CD4-positive, alpha-beta T cell treated with Interleukin-4 for 4 hours (primary cell): ENCODE data around the gene MPC2.

ENCODE experiments used
- DNase-seq: peaks from one replicate; pipeline ENCODE4 v3.0.0-alpha.2; 2020

Gene MPC2

GRCh38 chr1:167936930-167937708, at the start of gene MPC2:
Gene MPC2, minus strand, starts transcription at chr1:167937072. Its CDS starts 1,231 bp downstream, at chr1:167935841.
- DNase-seq: peak; percentile 54

GRCh38 chr1:167984886-167985489, 48.1 kb upstream of the MPC2 start:
- peak; percentile 4 for DNase-seq

DNA sequence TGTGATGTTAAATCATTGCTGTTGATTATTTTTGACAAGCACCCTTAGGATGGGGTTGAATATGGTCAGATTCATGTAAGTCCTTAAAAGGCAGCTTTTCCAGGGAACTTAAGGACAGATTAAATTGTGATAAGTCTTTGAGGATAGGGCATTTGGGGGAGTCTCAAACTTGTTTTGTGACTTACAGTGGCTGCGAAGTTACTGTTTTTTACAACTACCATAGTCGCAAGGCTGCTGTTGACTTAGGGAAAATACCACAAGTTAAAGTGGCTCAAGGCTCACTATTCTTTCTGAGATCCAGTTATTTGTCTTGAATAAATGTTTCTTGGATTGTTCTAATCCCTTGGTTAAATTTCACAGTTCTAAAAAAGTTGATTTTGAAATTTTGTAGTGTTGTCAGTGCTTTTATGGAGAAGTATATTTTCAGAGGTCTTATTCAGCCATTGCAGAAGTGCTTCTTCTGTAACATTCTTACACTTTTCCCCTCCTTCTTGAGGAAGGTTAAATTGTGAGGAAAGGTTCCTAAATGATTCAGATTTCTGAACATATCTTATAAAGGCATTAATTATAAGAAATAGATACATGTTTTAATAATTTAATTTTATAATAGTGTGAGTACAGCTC, 47.0 kb upstream of the MPC2 start:
- DNase-seq: no peak

GRCh38 chr1:167981933-167982332, 45.1 kb upstream of the MPC2 start:
- DNase-seq: no peak

DNA sequence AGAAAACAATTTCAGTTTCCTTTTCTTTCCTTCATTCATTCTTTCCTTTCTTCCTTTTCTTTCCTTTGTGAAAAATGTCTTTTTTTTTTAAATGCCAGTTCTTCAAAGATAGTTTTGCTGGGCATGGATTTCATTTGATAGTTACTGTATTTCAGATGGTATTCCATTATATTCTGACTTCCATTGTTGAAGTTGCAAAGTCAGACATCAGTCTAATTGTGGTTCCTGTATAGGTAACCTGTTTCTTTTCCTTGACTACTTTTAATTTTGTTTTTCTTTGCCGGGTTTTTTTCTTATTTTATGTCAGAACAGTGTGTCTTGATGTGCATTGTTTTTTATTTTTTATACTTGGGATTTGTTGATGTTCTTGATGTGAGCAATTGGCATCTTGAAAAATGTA, 40.4 kb upstream of the MPC2 start:
- DNase-seq: no peak

- DNase-seq: no peak
Observed at GRCh38 chr1:167974698-167975097, 37.8 kb upstream of the MPC2 start.

DNA sequence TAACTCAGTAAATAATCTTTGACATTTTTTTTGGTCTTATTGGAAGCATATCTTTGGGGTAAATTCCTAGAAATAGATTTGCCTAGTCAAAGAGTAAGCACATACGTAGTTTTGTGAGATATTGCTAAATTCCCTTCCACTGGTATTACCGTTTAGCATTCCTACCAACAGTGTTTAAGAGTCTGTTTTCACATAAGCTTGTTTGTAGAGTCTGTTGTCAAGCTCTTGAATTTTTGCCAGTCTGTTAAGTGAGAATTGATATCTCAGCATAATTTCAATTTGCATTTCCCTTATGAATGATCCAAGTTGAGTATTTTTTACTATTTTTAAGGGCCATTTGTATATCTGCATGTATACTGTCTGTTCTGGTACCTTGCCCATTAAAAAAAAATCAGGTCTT, 37.0 kb upstream of the MPC2 start:
- DNase-seq: no peak

DNA sequence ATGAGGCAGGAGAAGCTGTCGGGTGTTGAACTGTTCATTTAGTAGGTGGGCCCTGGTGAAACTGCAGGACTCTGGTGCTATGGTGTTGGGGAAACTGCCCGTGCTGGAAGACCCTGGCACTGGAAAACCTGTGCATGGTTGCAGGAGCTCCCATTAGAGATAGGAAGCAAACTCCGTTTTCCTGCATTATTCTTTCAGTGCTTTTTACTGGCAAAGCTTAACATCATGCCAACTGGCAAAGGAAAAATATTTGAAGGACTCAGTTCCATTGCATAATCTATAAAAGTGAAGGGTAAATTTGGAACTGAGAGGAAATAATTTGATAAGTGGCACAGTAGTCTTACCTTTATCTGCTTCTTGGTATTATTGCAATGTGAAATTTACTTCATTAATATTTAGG, 31.7 kb upstream of the MPC2 start:
- DNase-seq: no peak

DNA sequence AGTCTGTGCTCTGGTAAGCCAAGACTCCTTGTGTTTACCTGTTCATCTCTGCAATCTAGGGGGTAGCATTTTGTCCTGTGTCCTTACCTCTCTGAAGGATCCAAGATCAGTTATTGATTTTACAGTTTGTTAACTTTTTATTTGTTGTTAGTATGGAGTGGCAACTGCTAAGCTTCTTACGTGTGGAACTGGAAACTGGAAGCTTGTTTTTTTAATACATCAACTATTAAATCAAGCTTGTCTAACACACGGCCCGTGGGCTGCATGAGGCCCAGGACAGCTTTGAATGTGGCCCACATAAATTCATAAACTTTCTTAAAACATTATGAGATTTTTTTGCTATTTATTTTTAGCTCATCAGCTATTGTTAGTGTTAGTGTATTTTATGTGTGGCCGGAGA, 29.2 kb upstream of the MPC2 start:
- DNase-seq: no peak

GRCh38 chr1:167964646-167965045, 27.8 kb upstream of the MPC2 start:
- no peak for DNase-seq

DNA sequence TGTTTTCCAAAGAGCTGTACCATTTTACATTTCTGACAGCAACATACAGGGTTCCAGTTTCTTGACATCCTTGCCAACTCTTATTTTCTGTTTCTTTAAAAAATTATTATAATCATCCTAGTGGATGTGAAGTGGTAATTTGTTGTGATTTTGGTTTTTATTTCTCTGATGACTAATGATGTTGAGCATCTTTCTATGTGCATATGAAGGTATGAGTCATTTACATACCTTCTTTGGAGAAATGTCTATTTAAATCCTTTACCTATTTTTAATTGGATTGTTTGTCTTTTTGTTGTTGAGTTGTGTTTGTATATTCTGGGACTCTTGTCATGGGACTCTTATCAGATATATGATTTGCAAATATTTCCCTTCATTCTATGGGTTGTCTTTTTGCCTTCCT, 20.8 kb upstream of the MPC2 start:
- no peak for DNase-seq

GRCh38 chr1:167955915-167956314, 19.0 kb upstream of the MPC2 start:
- DNase-seq: no peak

GRCh38 chr1:167950569-167950968, 13.7 kb upstream of the MPC2 start:
- no peak for DNase-seq

DNA sequence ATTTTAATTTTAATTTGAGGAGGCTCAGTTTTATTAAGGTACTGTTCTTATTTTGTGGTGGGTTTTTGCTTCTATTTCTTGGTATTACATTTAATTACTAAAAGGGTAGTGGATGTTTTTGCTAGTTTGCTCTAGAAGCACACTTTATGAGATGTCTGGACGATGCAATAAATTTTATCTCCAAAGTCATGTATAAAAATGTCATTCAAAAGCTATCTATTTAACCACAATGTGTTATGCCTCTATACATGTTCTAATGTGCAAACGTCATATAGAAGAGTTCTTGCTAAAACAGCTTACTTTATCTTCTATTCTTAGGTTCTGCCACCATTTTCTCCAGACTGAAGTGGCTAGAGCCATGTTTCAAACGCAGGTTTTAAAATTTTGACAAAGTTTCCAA, 12.9 kb upstream of the MPC2 start:
- no peak for DNase-seq

DNA sequence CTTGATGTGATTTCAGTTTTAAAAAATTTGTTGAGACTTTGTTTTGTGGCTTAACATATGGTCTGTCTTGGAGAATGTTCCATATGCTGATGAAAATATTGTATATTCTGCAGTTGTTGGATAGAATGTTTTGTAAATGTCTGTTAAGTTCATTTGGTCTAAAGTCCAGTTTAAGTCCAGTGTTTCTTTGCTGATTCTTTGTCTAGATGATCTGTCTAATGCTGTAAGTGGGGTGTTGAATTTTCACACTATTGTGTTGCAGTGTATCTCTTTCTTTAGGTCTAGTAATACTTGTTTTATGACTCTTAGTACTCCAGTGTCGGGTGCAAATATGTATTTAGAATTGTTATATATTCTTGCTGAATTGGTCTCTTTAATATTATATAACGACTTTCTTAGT, 10.9 kb upstream of the MPC2 start:
- no peak for DNase-seq

GRCh38 chr1:167943541-167943940, 6.7 kb upstream of the MPC2 start:
- DNase-seq: no peak

DNA sequence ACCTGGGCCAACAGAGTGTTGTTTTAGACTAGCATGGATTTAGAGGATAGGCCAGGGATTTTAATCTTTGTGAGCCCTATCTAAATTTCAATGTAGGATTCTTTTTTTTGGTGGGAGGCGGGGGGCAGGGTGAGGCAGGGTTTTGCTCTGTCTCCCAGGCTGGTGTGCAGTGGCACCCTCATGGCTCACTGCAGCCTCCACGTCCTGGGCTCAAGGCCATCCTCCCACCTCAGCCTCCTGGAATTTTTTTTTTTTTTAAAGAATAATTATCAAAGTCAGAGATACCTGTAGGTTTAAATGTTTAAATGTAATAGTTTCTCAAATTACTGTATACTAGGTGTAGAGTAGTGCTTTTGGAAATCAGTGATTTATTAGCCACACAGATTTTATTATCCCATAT, 3.4 kb upstream of the MPC2 start:
- no peak for DNase-seq

DNA sequence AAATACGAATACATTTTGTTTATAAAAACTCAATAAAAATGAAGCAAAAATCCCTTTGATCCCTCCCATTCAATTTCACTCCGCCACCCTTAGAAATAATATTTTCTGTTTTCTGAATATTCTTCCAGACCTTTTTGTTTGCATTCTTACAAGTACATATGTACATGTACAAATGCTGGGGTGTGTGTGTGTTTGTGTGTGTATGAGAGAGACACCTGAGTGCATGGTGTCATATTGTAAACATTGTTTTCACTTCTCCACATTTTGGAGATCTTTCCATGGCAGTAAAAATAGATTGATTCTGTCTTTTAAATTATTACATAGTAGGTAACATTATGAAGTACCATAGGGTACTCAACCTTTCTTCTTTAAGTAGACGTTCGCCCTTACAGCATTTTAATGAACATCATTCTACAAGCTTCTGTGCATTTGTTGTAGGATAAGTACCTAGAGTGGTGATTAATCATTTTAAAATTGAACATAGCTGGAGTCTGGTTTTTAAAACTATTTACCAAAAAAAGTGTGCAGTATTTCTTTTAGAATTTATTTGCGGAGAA, 1.3 kb upstream of the MPC2 start:
- DNase-seq: no peak

GRCh38 chr1:167937709-167938010, 788 bp upstream of the MPC2 start:
- DNase-seq: no peak

DNA sequence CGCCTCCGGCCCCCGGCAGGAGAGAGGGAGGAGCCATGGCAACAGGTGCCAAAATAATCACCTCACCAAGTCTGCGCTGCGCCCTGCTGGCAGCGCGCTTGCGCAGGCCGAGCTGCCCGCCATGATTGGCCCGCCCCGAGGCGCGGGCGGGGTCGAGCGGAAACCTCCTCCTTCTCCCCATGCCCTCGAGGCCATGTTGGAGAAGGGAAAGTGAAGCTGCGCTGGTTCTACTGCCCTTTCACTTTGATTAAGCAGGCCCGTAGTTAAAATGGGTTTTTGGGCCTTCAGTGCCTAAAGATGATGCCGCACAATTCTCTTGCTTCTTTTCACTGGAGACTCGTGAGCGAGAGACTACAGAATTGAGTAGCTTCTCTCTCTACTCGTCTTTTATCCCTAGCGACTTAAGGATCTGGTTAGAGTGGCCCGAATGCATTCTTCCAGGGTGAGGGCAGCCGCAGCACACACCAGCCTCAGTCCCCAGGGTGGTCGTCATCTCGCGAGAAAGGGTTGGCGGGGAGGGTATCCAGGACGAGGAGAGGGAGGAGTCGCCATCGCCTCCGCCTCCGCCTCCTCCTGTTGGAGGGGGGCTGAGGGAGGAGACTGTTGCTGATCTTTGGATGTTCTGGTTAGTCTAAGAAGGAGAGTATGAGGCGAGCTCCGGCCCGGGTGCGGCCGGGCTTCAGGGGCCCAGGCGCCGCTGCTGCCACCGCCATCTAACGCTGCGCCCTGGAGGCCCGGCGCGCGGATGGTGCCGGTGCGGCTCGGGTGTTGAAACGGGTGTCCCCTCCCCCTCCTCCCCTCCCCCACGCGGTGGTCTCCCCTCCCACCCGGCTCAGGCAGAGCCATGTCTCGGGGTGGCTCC, 573 bp downstream of the MPC2 start, which contains the start of gene DCAF6:
TSS of gene DCAF6 (plus strand) at position 616 of the 862 bp plus-strand sequence. CDS start at position 845, 229 bp downstream.
- peak; percentile 99 for DNase-seq

DNA sequence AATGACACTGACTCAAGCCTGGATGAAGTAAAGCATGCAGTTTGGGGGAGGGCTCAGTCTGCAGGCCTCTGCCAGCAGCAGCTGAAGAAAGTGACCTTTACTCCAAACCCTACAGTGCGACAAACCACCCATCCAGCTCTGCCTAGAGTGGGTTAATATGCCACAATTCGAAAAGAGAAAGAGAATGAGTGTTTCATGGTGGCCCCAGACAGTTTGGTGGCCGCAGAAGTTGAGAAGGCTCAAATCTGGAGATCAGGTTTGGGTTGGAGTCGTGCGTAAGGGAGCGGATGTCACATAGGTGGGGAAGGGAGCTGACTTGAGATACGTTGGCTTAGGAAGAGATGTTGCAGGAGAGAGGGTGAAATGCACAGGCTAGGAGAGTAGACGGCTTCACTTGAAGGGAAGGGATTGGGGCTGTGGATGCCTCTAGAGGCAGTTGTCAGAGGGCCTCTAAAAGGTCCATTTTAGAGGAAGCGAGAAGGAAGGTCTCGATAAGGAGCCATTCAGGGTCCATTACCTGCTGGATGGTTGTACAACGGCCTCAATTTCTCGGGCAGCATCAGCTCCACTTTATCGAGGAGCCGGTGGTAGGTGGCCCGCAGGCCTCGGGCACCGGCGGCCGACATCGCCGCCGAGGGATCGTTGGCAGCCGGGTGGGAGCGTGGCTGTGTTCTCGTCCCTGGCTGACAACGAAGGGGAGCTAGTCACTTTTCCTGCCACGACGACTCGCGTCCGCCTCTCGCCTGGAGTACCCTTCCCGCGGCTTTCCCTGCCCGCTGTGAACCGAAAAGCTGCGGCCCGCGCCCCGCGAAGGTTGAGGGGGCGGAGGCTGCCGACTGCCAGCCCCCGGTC, 1.4 kb downstream of the MPC2 start:
- DNase-seq: peak; percentile 31
